Fibroblast of the conjunctiva (primary cell): Measurements from ENCODE around the gene TKT.
"Not testable (repeated sequence)": the region's sequence is repeated elsewhere in the genome, so short reads cannot be mapped to it uniquely, and the experiment has no call there.

ENCODE experiments used
- DNase-seq: peaks from one replicate; pipeline ENCODE4 v3.0.0-alpha.2; 2010; ENCODE audit warnings: low read depth

TKT gene

GRCh38 chr3:53260286-53260785 lies 4.5 kb upstream of the TKT start:
- no peak for DNase-seq

- no peak for DNase-seq
These were observed 3.8 kb upstream of the TKT start for GRCh38 chr3:53259427-53260259.

- DNase-seq = no peak
These were observed 3.0 kb upstream of the TKT start for GRCh38 chr3:53258600-53259426.

GRCh38 chr3:53257465-53257864 lies 1.6 kb upstream of the TKT start:
- no peak for DNase-seq

- DNase-seq = no peak
These were observed 858 bp upstream of the TKT start for GRCh38 chr3:53256704-53257055.

GRCh38 chr3:53255423-53255774 lies 423 bp downstream of the TKT start:
- no peak for DNase-seq

GRCh38 chr3:53254509-53255422 lies 1.1 kb downstream of the TKT start:
- DNase-seq = peak; percentile 34

- no peak for DNase-seq
These were observed 1.9 kb downstream of the TKT start for GRCh38 chr3:53253707-53254508.

- not testable (repeated sequence) for DNase-seq
These were observed 2.9 kb downstream of the TKT start for GRCh38 chr3:53252947-53253322.

- no peak for DNase-seq
These were observed 3.5 kb downstream of the TKT start for GRCh38 chr3:53252096-53252946.

- no peak for DNase-seq
These were observed 4.8 kb downstream of the TKT start for GRCh38 chr3:53250881-53251605.

GRCh38 chr3:53250453-53250852 lies 5.4 kb downstream of the TKT start:
- DNase-seq = no peak

- DNase-seq = no peak
These were observed 7.7 kb downstream of the TKT start for GRCh38 chr3:53248161-53248560.

GRCh38 chr3:53247619-53248018 lies 8.2 kb downstream of the TKT start:
- no peak for DNase-seq

GRCh38 chr3:53244271-53244670 lies 11.6 kb downstream of the TKT start:
- no peak for DNase-seq

GRCh38 chr3:53243785-53244184 lies 12.0 kb downstream of the TKT start:
- no peak for DNase-seq

- DNase-seq = peak; percentile 83
These were observed 12.7 kb downstream of the TKT start for GRCh38 chr3:53243165-53243564.

GRCh38 chr3:53242642-53243041 lies 13.2 kb downstream of the TKT start:
- DNase-seq = peak; percentile 49

GRCh38 chr3:53242155-53242554 lies 13.7 kb downstream of the TKT start:
- no peak for DNase-seq
